Iris pigment epithelial cell (primary cell): Measurements from ENCODE around the gene ZCCHC7.
"Not testable (repeated sequence)": the region's sequence is repeated elsewhere in the genome, so short reads cannot be mapped to it uniquely, and the experiment has no call there.

Experiments used
- DNase-seq: peaks from one replicate; pipeline ENCODE4 v3.0.0-alpha.2; 2011; ENCODE audit warnings: low read depth

The ZCCHC7 gene

DNA sequence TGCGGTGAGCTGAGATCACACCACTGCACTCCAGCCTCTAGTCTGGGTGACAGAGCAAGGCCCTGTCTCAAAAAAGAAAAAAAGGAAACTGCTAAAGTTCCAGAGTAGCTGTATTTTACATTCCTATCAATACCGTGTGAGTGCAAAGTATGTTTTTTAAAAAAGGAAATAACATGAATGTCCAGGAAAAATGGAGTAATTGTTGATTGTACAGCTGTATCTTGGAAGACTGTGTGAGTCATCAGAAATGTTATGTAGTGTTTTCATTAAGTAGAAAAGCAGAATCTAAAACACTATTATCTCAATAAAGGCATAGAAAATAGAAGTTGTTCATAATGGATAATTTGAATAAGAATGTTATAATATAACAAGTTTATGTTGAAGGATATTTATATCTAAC is 53.9 kb downstream of the ZCCHC7 start:
- peak; percentile 66 for DNase-seq

DNA sequence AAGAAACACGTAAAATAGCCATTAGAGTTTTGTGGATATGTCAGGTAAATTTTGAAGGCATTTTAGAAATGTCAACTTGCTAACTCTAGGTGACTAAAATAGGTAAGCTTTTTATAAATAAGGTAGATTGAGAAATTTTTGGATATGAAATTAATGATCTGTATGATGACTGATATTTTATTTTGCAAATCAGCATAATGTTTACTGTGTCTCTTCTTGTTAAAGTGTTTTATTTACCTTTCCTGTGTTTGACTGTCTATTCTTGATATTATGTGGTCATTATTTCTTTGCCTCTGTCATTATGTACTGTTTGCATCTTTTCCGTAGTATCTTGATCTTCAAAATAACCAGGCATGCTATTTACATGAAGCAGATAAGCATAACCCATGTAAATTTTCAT is 58.4 kb downstream of the ZCCHC7 start:
- no peak for DNase-seq

DNA sequence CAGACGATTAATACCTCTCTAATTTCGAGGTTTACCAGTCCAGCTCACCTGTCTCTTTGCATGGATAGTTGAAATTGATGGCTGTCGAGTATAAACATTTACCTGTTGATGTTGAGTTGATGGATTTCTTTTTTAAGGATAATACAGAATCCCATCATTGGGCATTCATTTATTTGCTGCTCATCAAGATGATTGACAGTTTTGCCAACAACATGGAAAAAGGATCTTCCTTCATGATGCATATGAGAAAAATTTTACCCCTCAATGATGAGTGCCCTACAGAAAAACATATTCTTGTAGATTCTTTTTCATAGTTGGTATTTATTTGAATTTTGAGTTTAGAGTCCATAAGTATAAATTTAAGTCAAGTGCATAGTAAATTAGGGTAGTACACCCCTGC is 59.2 kb downstream of the ZCCHC7 start:
- no peak for DNase-seq

DNA sequence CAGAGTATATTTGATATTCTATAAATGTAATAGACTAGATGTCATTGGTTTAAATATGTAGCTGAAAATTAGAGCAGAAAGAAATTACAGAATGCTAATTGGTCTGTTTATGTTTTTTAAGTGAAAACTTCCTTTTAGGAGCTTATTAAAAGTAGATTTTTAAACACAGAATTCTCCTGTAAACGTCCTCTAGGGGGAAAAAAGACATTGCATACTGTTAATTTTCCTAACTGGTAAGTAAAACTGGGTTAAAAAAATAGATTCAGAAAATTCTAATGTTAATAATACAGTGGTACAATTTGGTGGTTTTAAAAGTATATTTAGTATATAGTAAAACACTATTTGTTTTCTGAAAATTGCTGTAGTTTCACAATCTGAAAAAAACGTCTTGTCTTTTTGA is 59.8 kb downstream of the ZCCHC7 start:
- no peak for DNase-seq

DNA sequence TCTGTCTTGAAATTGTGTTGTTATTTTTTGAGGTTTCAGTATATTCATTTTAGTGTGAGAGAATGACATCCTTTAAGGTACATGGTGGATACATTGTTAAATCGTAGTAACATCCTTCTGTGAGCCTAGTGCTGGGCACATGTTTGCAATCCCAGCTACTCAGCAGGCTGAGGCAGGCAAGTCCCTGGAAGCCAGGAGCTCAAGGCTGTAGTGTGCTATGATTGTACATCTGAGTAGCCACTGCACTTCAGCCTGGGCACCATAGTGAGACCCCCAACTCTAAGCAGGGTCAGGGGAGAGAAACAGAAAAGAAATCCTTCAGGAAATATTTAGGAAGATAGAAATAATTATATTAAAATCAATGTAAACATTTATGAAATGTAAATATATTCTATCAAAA is 62.3 kb downstream of the ZCCHC7 start:
- DNase-seq: no peak

DNA sequence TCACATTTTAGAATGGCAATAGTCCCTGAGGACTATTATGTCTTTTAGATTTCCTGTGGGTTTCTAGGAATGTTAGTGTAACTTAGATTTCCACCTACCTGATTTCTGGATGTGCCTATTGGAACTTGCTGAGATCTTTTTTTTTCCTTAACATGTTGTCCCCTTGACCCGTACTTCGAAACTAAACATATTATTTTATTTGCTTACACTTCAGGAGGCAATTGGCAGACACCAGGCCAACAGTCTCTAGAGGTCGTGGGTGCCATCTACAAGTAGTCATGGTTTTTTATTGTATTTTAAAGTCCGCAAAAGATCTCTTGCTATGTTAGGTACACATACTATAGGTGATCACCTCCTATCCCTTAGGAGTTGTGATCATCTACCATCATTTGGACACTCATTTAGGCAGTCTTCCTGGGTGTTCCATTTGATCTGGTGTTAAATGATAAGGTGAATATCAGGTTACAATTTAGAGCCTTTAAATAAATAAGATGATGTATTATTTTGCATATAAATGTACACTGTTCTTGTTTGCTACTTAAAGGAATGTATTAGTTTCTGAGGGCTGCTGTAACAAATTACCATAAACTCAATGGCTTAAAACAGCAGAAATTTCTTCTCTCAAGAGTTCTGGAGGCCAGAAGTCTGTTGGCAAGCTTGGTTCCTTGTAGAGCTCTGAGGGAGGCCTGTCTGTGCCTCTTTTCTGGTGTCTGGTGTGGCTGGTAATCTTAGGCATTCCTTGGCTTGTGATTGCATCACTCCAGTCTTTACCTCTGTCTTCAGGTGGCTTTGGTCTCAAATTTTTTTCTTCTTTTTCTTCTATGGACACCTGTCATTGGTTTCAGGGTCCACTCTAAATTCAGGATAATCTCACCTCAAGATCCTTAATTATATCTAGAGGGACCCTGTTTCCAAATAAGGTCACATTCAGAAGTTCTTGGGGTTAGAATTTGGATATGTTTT is 64.8 kb downstream of the ZCCHC7 start:
- no peak for DNase-seq

DNA sequence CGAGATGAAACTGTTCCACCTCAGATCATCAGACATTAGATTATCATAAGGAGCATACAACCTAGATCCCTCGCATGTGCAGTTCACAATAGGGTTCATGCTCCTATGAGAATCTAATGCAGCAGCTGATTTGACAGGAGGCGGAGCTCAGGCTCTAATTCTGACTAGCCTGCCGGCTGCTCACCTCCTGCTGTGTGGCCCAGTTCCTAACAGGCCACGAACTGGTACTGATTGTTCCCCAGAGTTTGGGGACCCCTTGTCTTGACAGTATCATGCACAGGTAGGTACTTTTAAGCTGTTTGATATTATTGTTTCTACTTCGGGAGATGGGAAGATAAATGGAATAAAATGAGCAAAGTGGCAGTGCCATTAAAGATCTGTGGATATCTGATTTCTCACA is 66.9 kb downstream of the ZCCHC7 start:
- DNase-seq: no peak

DNA sequence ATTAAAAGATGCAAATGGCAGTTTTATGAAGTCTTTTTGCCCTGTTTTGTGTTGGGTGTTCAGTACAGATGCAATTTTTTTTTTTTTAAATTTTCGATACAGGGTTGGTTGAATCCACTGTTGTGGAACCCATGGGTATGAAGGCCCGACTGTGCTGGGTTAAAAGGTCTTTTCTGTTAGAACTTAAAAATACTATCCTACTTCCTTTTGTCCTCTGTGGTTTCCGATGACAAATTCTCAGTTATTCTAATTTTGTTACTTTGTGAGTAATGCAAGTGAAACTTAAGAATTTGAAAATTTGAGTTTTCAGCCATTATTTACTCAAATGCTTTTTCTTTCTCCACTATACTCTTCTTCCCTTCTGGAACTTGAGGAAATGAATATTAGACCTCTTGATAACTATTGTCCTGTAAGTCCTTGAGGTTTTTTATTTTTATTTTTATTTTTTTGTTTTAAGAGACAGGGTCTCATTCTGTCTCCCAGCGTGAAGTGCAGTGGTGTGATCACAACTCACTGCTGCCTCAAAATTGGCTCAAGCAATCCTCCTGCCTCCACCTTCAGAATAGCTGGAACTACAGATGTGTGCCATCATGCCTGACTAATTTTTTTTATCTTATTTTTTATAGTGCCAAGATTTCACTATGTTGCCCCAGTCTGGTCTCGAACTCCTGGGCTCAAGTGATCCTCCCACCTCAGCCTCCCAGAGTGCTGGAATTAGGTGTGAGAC is 67.5 kb downstream of the ZCCHC7 start:
- DNase-seq: peak; percentile 33

DNA sequence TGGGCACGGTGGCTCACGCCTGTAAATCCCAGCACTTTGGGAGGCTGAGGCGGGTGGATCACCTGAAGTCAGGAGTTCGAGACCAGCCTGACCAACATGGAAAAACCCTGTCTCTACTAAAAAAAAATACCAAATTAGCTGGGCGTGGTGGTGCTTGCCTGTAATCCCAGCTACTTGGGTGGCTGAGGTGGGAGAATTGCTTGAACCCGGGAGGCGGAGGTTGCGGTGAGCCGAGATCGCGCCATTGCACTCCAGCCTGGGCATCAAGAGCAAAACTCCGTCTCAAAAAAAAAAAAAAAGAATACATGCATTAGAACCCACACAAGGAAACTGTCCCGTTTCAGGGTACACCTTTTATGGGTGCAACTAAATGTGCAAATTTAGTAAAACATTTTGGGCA is 70.4 kb downstream of the ZCCHC7 start:
- DNase-seq: not testable (repeated sequence)

DNA sequence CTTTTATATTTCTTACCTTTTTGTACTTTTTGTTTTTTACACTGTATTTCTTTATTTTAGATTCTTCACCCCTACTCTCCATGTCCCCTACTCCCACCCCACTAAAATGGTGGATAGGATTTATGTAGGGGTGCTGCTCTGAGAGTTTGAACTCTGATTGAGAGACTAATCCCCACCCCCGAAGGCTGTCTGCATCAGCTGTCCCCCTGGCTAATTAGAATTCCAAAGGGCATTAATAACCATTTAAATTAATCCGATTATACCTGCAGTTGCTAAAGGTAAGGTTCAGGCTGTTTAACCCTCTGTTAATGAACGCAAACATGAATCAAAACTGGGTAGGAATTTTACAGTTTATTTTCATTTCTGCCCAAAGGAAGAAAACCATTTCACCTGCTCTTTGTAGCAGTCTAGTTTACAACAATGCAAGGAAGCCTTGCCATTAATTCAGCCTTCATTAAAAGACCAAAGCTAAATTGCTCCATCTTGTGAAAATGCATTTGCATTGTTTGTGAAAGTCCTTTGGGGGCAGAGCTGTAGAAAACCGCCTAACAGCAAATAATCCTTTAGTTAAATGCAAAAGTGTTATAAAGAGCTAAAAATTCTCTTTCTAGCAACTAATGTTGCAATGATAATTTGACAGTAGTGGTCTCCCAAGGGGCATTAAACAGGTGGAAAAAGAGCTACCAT is 71.2 kb downstream of the ZCCHC7 start:
- no peak for DNase-seq

DNA sequence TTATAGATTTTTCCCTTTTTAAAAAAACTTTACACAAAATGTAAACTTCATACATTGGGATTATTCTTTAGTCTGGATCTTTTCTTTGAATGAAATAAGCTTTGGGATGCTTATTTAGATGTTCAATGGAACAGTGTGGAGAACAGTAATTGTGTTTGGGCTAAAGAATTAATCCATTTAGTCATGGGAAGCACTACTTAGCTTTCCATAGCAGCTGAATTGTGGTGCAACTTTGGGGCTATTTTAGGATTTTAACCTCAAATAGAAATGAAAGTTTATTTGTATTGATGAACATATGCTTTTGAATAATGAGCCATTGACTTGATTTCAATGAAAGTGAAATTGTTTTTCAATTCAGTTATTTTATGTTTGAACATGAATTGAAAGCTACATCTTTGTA is 72.4 kb downstream of the ZCCHC7 start:
- no peak for DNase-seq

DNA sequence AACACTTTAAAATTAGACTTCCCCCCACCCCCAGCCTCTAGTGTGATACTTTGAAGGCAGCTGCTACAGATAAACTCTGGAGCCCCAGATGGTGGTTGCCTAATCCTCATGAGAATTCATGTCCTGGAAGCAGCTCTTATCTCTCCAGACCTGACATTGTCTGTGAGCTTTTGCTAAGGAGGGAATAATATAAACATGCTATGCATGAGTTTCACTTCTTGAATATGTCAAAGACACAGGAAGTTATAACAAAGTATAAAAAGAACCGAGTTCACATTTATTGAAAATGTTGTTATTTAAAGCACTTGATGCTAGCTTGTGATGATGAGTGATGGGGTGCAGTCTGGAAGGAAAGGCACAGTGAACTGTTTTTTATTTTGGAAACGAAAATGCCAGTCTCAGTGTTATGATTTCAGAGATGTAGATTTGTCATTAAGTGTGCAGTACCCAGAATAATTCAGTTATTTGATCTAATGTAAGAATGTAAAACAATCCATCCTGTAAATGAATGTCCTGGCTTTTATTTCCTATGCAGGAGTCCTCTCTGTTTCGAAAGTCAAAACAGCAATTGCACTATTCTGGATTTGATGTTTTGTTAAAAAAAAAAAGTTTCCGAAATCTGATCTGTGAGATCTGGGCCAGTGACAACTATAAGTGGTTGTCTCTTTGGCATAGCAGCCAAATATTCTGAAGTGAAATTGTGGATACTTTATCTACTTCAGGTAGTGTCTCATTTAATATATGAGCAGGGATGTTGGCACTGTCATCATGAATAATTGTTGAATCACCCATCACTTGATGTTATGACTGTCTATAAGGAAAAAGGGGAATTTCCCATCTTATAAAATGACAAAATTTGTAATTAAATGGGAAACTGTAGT is 77.0 kb downstream of the ZCCHC7 start:
- DNase-seq: peak; percentile 71

DNA sequence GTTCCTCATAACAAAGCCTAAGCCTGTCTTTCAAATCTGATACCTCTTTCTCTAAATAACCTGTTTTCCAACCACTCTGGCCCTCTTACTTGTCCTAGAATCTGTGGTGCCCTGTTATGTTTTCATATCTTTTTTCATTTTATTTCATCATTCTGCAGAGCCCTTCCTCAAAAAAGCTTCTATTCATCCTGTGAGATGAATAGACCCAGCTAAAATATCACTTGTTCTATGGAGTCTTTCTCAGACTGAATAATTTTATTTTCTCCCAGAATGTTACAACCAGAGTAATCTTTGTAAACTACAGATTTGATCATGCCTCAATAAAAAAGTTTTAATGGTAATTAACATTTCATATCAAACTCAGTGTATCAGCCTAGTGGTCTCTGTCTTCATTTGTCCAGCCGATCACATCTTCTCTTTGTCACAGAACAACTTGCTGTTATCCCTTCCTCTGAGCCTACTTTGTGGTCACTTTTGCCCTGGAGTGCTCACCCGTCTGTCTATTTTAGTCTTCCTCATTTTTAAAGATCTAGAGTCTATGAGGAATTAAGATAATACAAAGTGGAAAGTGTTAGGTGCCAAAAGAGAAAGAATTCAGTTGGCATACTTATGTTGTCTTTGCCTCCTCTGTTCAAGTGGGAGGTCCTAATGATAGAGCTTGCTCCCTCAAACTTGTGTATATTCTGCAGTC is 77.8 kb downstream of the ZCCHC7 start:
- no peak for DNase-seq

DNA sequence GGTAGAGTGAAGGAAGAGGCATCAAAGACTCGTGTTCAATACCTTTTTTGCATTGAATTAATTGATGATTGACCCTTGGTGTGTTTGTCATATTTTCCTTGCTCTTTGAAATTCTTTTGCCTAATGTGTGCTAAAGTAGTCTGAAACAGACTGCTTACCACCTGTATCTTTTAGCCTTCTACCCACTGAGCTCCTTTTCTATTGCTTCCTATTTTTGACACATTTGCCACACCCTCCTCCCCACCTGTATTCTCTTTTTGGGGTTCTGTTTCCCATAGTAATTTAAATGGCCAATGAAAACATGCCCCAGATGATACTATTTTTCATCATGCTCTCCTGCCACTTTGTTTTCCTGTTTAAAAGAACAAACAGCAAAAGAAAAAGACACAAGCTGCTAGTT is 78.5 kb downstream of the ZCCHC7 start:
- no peak for DNase-seq

DNA sequence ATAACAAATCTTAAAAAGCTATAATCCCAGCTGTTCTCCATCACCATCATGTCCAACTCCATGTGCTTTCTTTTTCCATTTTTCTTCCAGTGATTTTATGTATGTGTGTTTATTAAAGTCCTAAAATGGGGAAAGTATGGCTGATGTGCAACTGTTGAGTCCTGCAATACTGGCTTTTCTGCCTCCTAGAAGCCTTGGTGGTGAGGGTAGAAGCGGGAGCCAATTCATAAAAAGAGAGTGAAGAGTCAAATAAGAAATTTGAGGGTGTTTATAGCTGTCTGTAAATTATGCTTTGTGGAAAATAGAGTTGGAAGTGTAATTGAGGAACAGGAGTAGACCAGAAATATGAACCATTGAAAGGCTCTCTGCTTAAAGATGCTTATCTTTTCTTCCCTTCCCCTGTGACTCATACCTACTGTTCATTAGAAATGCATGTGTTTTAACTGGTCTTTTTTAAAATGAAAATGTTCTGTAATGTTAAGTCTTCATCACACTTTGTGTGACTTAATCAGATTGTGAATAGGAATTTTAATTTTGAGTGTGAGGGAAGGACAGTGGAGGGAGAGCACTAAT is 80.1 kb downstream of the ZCCHC7 start:
- peak; percentile 69 for DNase-seq

DNA sequence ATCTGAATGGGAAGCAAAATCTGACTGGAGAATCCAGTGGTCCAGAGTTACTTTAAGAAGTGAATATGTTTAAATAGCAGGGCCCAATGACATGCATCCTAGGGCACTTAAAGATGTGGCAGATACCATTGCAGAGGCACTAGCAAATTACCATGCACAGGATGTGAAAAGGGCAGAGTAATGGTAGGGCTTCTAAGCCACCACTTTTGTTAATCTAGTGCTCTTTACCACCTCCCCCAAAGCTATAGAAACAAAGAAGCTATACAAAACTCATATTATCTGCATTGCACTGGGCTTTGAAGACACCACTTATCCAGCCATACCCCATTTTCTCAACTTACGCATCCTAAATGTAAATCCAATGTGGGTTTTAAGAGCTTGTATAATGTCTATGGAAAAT is 81.2 kb downstream of the ZCCHC7 start:
- no peak for DNase-seq

DNA sequence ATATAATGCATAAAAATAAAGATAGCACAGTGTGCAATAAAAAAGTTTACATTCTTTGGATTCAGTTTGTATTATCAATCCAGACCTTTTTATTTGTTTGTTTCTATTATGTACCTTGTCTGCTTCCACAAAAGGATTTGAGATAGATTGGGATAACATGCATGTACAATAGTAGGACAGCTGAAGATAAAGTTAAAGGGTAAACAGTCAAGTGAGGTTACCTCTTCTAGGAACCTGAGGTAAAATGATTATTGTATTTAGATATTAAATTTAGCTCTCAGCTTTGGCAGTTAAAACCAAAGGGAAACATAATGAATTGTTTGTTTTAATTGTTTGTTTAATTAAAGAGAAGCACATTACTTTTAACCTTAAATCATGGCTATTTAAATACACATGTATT is 81.7 kb downstream of the ZCCHC7 start:
- DNase-seq: no peak

DNA sequence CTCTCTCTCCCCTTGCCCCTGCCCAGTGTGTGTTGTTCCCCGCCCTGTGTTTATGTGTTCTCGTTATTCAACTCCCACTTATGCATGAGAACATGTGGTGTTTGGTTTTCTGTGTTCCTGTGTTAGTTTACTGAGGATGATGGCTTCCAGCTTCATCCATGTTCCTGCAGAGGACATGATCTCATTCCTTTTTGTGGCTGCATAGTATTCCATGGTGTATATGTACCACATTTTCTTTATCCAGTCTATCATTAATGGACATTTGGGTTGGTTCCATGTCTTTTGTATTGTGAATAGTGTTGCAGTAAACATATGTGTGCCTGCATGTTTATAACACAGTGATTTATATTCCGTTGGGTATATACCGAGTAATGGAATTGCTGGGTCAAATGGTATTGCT is 83.1 kb downstream of the ZCCHC7 start:
- DNase-seq: not testable (repeated sequence)

DNA sequence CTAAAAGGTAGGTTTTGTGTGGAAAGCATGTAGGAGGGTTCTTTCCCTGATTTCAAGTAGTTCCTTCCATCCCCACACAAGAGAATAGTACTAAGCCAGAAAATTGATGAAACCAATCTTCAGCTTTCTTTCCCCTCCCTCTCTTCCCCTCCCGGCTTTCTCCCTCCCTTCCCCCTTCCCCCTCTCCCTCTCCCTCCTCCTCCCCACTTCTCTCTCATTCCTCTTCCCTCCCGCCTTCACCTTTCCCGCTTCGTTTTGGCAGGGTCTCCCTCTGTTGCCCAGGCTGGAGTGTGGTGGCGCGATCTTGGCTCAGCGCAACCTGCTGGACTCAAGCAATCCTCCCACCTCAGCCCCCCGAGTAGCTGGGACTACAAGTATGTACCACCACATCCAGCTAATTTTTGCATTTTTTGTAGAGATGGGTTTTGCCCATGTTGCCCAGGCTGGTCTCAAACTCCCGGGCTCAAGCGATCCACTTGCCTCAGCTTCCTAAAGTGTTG is 85.8 kb downstream of the ZCCHC7 start:
- DNase-seq: no peak
